ENCODE measurements around the gene KRTAP10-5.
"Not testable (repeated sequence)": the region's sequence is repeated elsewhere in the genome, so short reads cannot be mapped to it uniquely, and the experiment has no call there.

KRTAP10-5 gene

DNA sequence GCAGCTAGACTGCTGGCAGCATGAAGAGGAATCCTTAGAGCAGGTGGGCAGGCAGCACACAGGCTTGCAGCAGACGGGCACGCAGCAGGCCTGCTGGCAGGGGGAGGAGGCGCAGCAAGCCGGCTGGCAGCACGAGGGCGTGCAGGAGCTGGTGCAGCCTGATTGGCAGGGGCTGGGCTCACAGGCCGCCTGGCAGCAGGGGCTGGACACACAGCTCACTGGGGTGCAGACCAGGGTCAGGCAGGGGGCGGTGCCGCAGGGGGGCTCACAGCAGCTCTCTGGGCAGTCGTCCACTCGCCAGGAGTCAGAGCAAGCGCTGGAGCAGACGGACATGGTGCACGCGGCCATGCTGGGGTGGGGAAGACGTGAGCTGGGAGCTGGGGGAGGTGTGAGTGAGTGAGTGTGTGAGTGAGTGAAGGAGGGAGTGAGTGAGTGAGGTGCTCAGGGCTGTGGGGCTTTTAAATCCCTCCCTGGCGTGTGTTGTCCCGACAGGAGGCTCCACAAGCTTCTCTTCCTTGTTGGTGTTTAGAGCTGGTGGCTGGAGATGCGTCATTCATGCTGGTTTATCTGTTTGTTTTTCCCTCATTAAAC lies at the start of gene KRTAP10-5:
Gene KRTAP10-5 (minus strand): TSS at position 374 of the 591 bp plus-strand sequence. CDS start 26 bp downstream, at position 348.
- DNase-seq, result not testable (repeated sequence)

DNA sequence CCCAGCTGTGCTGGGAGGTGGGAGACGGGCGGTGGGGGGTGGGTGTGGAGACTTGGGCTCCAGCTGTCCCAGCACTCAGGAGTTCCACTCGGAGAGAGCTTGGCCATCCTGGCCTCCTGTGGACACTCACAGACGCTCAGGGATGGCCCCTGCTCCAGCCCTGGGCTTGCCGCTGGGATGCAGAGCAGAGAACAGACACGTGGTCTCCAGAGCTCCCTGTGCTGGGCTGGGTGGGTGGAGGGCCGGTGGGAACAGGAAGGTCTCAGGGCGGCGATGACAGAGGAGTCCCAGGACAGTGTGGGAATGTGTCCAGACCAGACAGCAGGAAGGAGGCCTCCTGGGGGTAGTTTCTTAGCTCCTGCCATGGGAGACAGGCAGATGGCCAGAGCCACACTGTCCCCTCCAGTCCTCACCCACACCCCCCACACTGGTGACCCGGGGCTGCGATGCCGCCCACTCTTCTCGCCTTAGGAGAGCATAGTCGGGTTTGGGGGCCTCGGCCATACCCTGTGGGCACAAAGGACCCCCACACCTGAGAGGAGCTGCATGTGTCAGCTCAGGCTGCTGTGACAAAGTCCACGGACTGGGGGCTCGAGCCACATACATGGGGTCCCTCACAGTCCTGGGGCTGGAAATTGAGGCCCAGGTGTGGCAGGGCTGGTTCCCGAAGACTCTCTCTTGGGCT lies 48.4 kb upstream of the KRTAP10-5 start:
- DNase-seq, result no peak

DNA sequence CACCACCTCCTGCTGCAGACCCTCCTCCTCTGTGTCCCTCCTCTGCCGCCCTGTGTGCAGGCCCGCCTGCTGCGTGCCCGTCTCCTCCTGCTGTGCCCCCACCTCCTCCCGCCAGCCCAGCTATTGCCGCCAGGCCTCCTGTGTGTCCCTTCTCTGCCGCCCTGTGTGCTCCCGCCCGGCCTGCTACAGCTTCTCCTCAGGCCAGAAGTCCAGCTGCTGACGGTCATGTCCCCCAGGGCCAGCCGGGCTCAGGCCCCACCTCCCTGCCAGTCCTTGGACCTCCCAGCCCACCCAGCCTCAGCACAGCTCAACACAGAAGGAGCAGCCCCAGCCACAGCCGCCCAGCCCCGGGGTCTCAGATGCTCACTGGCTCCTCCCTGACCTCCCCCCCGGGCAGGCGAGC lies 47.4 kb upstream of the KRTAP10-5 start:
- not testable (repeated sequence) for DNase-seq

GRCh38 chr21:44627181-44627822 lies 46.9 kb upstream of the KRTAP10-5 start:
- not testable (repeated sequence) for DNase-seq

DNA sequence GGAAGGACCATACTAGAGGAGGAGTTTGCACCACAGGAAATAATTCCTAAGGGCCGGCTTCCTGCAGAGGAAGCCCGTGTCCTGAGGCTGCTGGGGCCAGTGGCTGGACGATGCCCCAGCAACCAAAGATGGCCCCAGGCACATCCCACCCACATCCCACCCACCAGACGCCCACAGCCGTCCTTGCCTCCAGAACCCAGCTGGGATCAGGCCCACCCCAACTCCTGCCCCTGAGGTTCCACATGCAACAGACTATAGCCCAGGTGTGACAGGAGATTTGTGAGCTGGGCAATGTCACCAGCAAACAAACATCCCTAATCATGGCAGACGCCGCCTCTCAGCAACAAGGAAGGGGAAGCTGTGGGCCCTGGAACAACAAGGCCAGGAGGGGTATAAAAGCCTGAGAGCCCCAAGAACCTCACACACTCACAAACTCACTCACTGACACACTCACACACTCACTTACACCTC lies 46.3 kb upstream of the KRTAP10-5 start, which contains the start of gene KRTAP10-9:
Gene KRTAP10-9 (plus strand): TSS at position 421 of the 471 bp plus-strand sequence. CDS start 79 bp downstream, outside the sequence.
- DNase-seq, result no peak

DNA sequence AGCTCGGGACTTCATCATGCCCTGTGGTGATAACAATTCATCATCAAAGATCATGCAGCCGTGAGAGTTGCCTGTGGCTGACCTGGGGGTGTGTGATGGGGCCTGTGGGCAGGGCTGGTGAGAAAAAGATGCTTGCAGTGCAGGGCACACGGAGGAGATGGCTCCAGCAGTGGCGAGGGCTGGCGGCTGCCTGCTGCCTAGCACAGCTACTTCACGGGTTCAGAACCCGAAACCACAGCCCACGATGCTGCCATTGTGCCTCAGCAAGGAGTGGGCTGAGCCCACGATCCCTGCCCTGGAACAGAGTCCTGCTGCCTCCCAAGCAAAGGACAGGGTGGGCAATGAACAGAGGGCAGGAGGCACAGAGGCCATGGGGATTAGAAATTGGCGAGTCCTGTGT lies 45.9 kb upstream of the KRTAP10-5 start:
- DNase-seq, result no peak

DNA sequence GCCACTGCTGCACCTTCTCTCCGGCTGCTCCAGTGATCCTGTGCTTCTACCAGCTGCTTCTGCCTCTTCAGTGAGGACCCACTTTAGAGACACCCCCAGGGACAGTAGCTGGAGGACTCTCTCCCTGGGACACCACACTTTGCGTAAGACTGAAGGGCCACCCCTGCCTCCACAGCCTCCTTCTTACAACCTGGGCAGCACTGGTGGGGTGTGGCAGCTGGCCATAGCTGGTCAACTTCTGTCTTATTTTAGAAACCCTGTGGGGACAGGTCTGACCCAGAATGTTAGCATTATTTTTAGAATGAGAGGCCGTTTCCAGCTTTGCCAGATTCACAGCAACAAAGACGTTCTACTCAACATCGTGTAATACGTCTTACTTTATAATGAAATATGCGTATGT lies 45.4 kb upstream of the KRTAP10-5 start:
- no peak for DNase-seq

DNA sequence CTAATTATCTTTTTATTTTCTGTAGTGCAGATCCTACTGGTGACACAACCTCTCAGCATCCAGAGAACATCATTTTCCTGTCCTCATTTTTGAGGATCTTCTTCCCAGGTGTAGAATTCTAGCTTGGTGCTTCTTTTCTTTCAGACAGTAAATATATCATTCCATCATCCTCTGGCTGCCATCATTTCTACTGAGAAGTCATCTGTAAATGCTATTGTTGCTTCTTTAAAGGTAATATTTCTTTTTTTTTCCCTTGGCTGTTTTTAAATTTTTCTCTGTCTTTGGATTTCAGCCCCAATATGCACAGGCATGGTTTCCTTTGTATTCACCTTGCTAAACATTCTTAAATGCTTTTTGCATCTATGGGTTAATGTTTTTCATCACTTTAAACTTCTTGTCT lies 43.2 kb upstream of the KRTAP10-5 start:
- DNase-seq, result no peak

- no peak for DNase-seq
Observed at GRCh38 chr21:44619886-44620285, 39.5 kb upstream of the KRTAP10-5 start.

DNA sequence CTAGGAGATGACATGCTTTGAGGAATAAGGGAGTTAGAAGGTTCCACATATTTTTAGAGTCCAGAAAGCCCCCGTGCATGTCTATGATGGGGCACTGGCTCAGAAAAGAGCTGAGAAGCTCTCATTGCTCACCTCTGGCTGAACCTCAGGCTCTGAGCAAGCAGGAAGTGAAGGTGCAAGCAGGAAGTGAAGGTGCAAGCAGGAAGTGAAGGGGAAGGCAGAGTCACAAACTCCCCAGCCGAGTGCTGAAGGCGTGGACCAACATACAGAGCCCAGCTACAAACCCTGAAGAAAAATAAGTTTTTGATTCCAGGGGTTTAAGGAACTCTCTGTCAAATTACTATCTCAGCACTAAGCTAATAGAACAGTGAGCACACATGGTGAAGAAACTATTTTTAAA lies 38.5 kb upstream of the KRTAP10-5 start:
- no peak for DNase-seq

- DNase-seq, result peak; percentile 20
Observed at GRCh38 chr21:44618504-44618903, 38.1 kb upstream of the KRTAP10-5 start.

- DNase-seq, result no peak
Observed at GRCh38 chr21:44617071-44617501, 36.7 kb upstream of the KRTAP10-5 start.

DNA sequence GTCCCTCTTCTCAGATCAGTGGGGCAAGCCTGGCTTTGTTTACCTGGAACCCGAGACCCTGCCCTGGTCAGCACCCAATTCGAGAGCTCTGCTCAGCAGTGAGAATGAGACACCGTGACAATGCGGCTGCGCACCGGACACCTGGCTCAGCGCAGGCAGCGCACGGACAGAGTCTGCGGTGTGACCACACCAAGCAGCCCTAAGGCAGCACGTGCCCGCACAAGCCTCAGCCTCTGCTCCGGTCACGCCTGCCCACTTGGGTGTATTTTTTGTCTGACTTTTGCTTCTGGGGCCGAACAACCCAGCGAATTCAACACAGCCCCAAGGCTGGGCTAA lies 36.2 kb upstream of the KRTAP10-5 start:
- DNase-seq, result no peak

GRCh38 chr21:44615911-44616590 lies 35.6 kb upstream of the KRTAP10-5 start:
- no peak for DNase-seq

DNA sequence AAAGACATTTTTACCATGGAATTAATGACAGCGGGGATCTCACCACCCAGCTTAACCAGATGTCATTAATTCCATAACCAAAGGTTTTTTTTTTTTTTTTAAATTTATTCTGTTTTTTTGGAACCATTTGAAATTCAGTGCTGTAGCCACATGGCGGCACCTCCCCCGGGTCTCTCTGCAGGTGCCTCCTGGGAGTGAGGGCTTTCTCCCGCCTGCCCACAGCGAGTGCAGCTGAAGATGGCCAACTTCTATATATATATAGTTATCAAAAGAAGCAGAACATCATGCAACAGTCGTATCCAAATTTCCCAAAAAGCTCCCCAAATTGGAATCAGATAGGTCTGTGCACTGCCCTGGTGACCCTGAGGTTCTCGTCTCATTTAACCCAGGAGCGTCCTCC lies 35.1 kb upstream of the KRTAP10-5 start:
- no peak for DNase-seq

- no peak for DNase-seq
Observed at GRCh38 chr21:44614961-44615391, 34.6 kb upstream of the KRTAP10-5 start.

- no peak for DNase-seq
Observed at GRCh38 chr21:44614161-44614631, 33.8 kb upstream of the KRTAP10-5 start.

DNA sequence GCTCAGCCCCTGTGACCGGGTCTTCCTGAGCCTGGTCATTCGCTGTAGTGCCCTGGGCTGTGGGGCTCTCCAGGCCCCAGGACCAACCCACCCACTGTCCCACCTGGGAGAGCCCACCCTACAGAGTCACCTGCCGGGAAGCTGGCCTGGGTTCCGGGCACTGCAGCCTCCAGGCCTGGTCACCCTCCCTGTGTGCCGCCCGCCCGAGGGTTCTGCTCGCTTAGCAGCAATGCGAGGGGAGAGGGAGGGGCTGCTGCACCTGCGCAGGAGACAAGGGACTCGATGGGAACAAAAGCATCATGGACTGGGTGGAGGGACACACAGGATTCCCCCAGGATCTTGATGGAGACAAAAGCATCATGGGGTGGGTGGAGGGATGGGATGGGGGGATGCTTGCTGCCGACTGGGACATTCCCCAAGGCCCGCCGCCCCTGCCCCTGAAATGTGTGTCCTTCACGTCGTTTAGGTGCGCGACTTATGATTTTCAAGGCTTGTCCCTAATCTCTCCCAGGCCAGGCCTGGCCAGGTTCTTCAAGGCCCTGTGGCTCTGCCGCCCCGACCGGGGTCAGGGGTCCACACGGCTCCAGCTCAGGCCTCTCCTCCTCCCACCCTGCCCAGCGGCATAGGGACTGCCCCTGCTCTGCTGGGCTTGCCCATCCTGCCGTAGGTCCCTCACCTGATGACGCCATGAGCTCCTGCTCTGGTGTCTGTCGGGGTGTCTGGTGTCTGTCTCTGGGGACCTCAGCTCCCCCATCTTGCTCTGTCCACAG lies 33.2 kb upstream of the KRTAP10-5 start:
- no peak for DNase-seq

GRCh38 chr21:44612669-44613229 lies 32.3 kb upstream of the KRTAP10-5 start:
- no peak for DNase-seq

DNA sequence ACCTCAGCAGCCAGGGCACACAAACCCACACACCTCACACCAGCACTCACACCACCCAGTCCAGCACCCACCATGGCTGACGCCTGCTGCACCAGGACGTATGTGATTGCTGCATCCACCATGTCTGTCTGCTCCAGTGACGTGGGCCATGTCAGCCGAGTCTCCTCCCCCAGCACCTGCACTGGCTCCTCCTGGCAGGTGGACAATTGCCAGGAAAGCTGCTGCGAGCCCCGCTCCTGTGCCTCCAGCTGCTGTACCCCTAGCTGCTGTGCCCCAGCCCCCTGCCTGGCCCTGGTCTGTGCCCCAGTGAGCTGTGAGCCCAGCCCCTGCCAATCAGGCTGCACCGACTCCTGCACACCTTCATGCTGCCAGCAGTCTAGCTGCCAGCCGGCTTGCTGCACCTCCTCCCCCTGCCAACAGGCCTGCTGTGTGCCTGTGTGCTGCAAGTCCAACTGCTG lies 31.7 kb upstream of the KRTAP10-5 start, which contains the start of gene KRTAP10-8:
Gene KRTAP10-8 (plus strand): TSS at position 51 of the 458 bp plus-strand sequence. CDS start 22 bp downstream, at position 73.
- DNase-seq, result no peak

DNA sequence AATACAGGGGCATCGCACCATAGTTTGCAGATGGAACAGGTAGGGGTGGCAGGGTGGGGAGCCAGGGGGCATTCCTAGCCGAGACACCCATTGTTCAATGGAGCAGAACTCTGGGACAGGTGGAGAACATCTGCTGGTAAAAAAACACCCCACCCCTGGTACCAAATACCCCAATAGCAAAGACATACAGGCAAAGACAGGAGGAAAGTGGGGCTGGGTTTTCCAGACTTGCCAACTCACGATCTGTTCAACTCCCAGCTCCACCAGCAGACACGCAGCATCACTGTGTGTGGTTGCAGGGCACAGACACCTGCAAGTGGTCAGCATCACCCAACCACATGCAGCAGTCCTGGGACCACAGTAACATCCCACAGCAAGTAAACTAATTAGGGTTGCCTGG lies 31.1 kb upstream of the KRTAP10-5 start:
- no peak for DNase-seq
